Suppressor macrophage (primary cell): ENCODE measurements around the gene ANKRD37.

ENCODE experiments used
- DNase-seq, 4 experiments: peaks; one replicate each; pipeline ENCODE4 v3.0.0-alpha.2; 2020 to 2022

ANKRD37 gene

DNA sequence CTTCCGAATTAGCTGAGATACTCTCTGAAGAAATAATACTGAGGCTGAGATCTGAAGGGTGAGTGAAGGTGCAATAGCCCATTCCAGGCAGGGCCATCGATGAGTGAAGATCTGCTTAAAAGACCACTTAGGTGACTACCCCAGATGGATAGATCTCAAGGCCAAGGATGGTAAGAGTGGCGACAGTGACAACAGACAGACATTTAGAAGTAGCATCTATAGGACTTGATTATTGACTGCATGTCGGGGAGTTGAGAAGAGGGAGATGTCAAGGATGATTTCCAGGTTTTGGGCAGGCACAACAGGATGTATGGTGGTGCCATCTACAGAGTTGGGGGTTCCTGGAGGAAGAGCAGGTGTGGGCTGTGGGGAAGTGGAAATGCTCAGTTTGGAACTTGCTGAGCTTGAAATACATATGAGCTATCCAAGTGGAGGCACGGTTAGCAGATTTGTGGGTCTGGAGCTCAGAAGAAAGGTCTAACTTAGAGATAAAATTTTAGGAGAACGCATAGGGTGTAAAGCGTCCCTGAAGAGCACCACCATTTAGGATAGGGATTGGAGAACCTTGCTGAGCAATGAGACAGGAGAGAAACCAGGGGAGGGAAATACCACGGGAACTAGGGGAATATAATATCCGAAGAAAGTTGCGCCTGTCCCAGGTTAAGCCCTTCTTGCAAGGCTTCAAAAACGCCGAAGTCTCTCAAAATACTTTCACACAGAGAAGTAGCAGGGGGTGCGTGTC, 28.4 kb downstream of the ANKRD37 start:
- peak in 2 of 4 experiments; percentile 18 to 30 for DNase-seq

GRCh38 chr4:185425647-185426352, 29.2 kb downstream of the ANKRD37 start, which contains the start of gene UFSP2:
TSS of gene UFSP2 (minus strand) at chr4:185425964. CDS start at chr4:185425868, 96 bp downstream.
- DNase-seq: peak; percentile 90 to 95 (median 93)

- no peak for DNase-seq
Measured at GRCh38 chr4:185426960-185427688, 30.5 kb downstream of the ANKRD37 start.

GRCh38 chr4:185429660-185430059, 33.0 kb downstream of the ANKRD37 start:
- DNase-seq: no peak

DNA sequence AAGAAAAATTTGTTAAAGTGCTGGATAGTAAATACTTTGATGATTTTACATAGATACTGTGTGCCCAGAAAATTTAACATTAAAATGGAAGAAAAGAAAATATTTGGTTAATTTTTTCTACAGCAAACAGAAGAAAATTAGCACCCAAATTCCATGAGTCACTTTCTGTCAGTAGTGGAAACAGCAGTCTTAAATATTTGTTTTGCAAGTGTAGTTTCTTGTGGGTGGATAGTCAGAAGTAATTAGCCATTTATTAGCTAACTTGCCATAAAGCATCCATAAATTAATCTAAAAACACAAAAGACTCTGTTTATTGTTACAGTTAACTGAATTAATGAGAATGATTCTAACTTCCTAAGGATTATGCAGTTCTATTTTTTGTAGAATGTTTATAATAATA, 38.8 kb downstream of the ANKRD37 start:
- no peak for DNase-seq

DNA sequence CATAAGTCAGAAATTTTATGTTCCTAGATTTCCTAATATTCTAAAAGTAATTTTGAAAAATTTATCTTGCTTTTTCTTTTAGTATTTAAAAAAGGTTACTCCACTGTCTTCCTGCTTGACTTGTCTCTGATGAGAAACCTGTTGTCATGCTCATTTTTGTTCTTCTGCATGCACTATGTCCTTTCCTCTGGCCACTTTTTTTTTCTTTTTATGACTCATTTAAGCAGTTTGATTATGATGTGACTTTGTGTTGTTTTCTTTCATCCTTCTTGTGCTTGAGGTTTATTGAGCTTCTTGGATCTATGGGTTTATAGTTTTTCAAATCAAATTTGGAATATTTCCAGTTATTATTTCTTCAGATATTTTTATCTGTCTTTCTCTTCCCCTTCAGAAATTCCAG, 41.2 kb downstream of the ANKRD37 start:
- DNase-seq: no peak

DNA sequence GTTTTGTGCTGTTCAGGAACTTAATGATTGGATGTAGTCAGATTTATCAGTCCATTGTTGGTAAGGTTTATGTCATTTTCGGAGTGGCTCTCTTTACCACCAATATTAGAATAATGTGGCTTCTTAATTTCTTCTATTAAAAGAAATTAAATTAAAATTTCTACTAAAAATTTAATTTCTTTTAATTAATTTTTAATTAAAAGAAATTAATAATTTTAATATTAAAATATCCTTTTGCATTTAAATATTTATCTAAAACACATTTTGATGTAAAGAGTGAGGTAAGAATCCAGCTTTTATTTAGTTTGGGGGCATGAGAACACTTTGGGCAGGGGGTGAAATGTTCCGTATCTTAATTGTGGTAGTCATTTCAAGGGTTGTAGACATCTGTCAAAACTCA, 44.8 kb downstream of the ANKRD37 start:
- DNase-seq: no peak

- DNase-seq: no peak
Measured at GRCh38 chr4:185445209-185445608, 48.6 kb downstream of the ANKRD37 start.
